K562 (cell line): ENCODE data around the gene KPTN. TPM values are rescaled to one million over a fixed set of nuclear protein-coding genes. Genes with fewer than 3 reads are reported as not detected.
A peak's percentile ranks its signal among the peaks of the same experiment; 100 is the strongest.

Experiments used
- ATF7 ChIP-seq: fragments of 450-650 bp; IDR thresholded peaks from 2 replicates; pipeline ENCODE4 v1.7.1; 2014; ENCODE audit warnings: mild to moderate bottlenecking, moderate library complexity
- CC2D1A ChIP-seq: fragments of 450-650 bp; IDR thresholded peaks from 2 replicates; pipeline ENCODE4 v1.6.1; 2017; ENCODE audit warnings: mild to moderate bottlenecking
- E2F4 ChIP-seq: sonication (generic); formaldehyde crosslinking; IDR thresholded peaks from 2 replicates; pipeline ENCODE4 v1.8.0; 2022; ENCODE audit warnings: mild to moderate bottlenecking, low read depth, missing genetic modification reagents
- ESRRB ChIP-seq: fragments of 250-450 bp; sonication (Bioruptor Pico); IDR thresholded peaks from 2 replicates; pipeline ENCODE4 v1.5.0; 2020; ENCODE audit warnings: mild to moderate bottlenecking, moderate library complexity, borderline replicate concordance
- HCFC1 ChIP-seq: IDR thresholded peaks from 2 replicates; pipeline ENCODE4 v1.6.1; 2012; ENCODE audit warnings: low read depth, low read length, improper control_type of control experiment
- ILK ChIP-seq: fragments of 450-650 bp; IDR thresholded peaks from 2 replicates; pipeline ENCODE4 v1.6.1; 2016; ENCODE audit warnings: missing genetic modification characterization, low read depth, mild to moderate bottlenecking, missing compliant biosample characterization, moderate library complexity, borderline replicate concordance
- KLF13 ChIP-seq: fragments of 450-650 bp; IDR thresholded peaks from 2 replicates; pipeline ENCODE4 v1.6.1; 2016; ENCODE audit warnings: missing genetic modification characterization, low read depth, mild to moderate bottlenecking, missing compliant biosample characterization, moderate library complexity, borderline replicate concordance
- MLLT1 ChIP-seq, 2 experiments: fragments of 450-650 bp; IDR thresholded peaks; 2 replicates each; pipeline ENCODE4 v1.6.1; 2016
- MYBL2 ChIP-seq, 2 experiments: fragments of 450-650 bp in 1 of 2; sonication (generic) in 1 of 2; formaldehyde crosslinking in 1 of 2; IDR thresholded peaks; 2 replicates each; pipeline versions ENCODE4 v1.6.1 to v1.8.1; 2017 to 2022; ENCODE audit warnings: borderline replicate concordance in 1 of 2, inconsistent platforms in 1 of 2, low read depth in 1 of 2, mild to moderate bottlenecking in 1 of 2, missing genetic modification reagents in 1 of 2, moderate library complexity in 1 of 2
- NR3C1 ChIP-seq: sonication (generic); formaldehyde crosslinking; IDR thresholded peaks from 2 replicates; pipeline ENCODE4 v1.8.1; 2022; ENCODE audit warnings: missing genetic modification reagents
- PATZ1 ChIP-seq: fragments of 250-450 bp; sonication (Bioruptor Pico); IDR thresholded peaks from 2 replicates; pipeline ENCODE4 v1.5.0; 2020; ENCODE audit warnings: mild to moderate bottlenecking, borderline replicate concordance
- PTTG1 ChIP-seq: fragments of 450-650 bp; IDR thresholded peaks from 2 replicates; pipeline ENCODE4 v1.6.1; 2016; ENCODE audit warnings: low read depth, mild to moderate bottlenecking, missing genetic modification characterization, missing compliant biosample characterization
- RBM15 ChIP-seq: fragments of 200-400 bp; formaldehyde crosslinking; IDR thresholded peaks from 2 replicates; pipeline ENCODE4 v1.6.1; 2018; ENCODE audit warnings: mild to moderate bottlenecking, low read length, moderate library complexity; ENCODE audit not compliant: insufficient read depth
- RHOXF2B ChIP-seq: fragments of 250-450 bp; sonication (Bioruptor Pico); conservative IDR thresholded peaks from 2 replicates; pipeline ENCODE4 v1.5.1; 2021
- SMARCE1 ChIP-seq: fragments of 450-650 bp; IDR thresholded peaks from 2 replicates; pipeline ENCODE4 v1.7.1; 2016; ENCODE audit warnings: mild to moderate bottlenecking
- TARDBP ChIP-seq: fragments of 450-650 bp; IDR thresholded peaks from 2 replicates; pipeline ENCODE4 v1.6.1; 2016
- TEAD4 ChIP-seq, 2 experiments: sonication (generic) in 1 of 2; formaldehyde crosslinking in 1 of 2; IDR thresholded peaks; 2 replicates each; pipeline versions ENCODE4 v1.6.1 to v1.8.0; 2012 to 2022; ENCODE audit warnings: borderline replicate concordance in 1 of 2, inconsistent platforms in 1 of 2, low read length in 1 of 2, mild to moderate bottlenecking in 1 of 2, missing genetic modification reagents in 1 of 2
- XRCC5 ChIP-seq: fragments of 200-400 bp; formaldehyde crosslinking; IDR thresholded peaks from 2 replicates; pipeline ENCODE4 v1.6.1; 2017; ENCODE audit warnings: low read depth, mild to moderate bottlenecking, low read length
- ZC3H4 ChIP-seq: sonication (generic); formaldehyde crosslinking; IDR thresholded peaks from 2 replicates; pipeline ENCODE4 v1.9.0; 2021; ENCODE audit warnings: missing genetic modification reagents, borderline replicate concordance
- ZNF146 ChIP-seq: IDR thresholded peaks from one replicate; pipeline ENCODE4 v1.6.1; 2018; ENCODE audit warnings: missing compliant biosample characterization; ENCODE audit not compliant: unreplicated experiment
- ZNF175 ChIP-seq: fragments of 200-800 bp; sonication (Bioruptor generic); IDR thresholded peaks from 2 replicates; pipeline ENCODE4 v1.6.1; 2016; ENCODE audit warnings: low read depth, mild to moderate bottlenecking, missing genetic modification characterization, missing compliant biosample characterization
- ZNF511 ChIP-seq: sonication (generic); formaldehyde crosslinking; IDR thresholded peaks from 2 replicates; pipeline ENCODE4 v1.8.0; 2022; ENCODE audit warnings: mild to moderate bottlenecking, missing genetic modification reagents
- ZNF644 ChIP-seq: fragments of 200-800 bp; sonication (Bioruptor generic); IDR thresholded peaks from 2 replicates; pipeline ENCODE4 v1.6.1; 2016; ENCODE audit warnings: low read depth, missing genetic modification characterization, missing compliant biosample characterization
- polyA plus RNA-seq, 8 experiments: library from polyadenylated mRNA; depleted of rRNA in 4 of 8; stranded (reverse) in 5 of 8; unstranded in 3 of 8; fragments of >200 nt; fragmentation: Nextera tagmentation in 2 of 8; fragmentation: Illumina TruSeq in 1 of 8; extraction: Ambion mirVana in 2 of 8; extraction: Trizol in 1 of 8; gene quantifications; 2 replicates each; pipeline versions ENCODE4 v1.2.1 to v1.2.3, GENCODE V29; 2011 to 2014; ENCODE audit warnings: inconsistent platforms in 1 of 8, missing spikeins in 1 of 8
- total RNA-seq, 7 experiments: library from RNA; depleted of rRNA in 6 of 7; stranded (reverse); fragments of >200 nt in 6 of 7; fragmentation: Illumina TruSeq in 2 of 7; extraction: Trizol in 2 of 7; gene quantifications; 2 replicates each; pipeline versions ENCODE4 v1.2.1 to v1.2.3, GENCODE V29; 2011 to 2021; ENCODE audit warnings: low replicate concordance in 1 of 7

KPTN gene
- total and polyA plus RNA-seq, 9 of the 15 experiments (the other 6 are each of a cell fraction or from before 2014, with no cell fraction given): 0.56 to 18.2 (median 8.5) TPM

GRCh38 chr19:47471733-47472457, 12.1 kb downstream of the KPTN start, which contains the start of gene SLC8A2 (continued):
- peak; percentile 84 for TF ChIP-seq KLF13 (tag)
- peak; percentile 71 for TF ChIP-seq SMARCE1
- no peak for TF ChIP-seq ZNF146
- TF ChIP-seq TARDBP: no peak
- TF ChIP-seq ESRRB: no peak
- no peak for TF ChIP-seq MLLT1 (IDR thresholded peaks at IDR 0.05)
- no peak for TF ChIP-seq HCFC1
- TF ChIP-seq ZNF175: no peak
- TF ChIP-seq ILK (tag): no peak
- TF ChIP-seq NR3C1 (CRISPR knock-in tag): 0 out of 2 replicates have a peak, but pooled peaks have one; percentile 28
- no peak for TF ChIP-seq ZNF644 (tag)
- no peak for TF ChIP-seq ATF7
- TF ChIP-seq ZC3H4: no peak
- TF ChIP-seq PATZ1 (CRISPR knock-in tag): no peak
- no peak for TF ChIP-seq PTTG1
- no peak for TF ChIP-seq XRCC5
- TF ChIP-seq ZNF511 (CRISPR knock-in tag): peak; percentile 96
- TF ChIP-seq MYBL2 (IDR thresholded peaks at IDR 0.05; ENCODE audit: low read depth): no peak
- no peak for TF ChIP-seq MYBL2 (CRISPR knock-in tag; IDR thresholded peaks at IDR 0.05; ENCODE audit: borderline replicate concordance)
- no peak for TF ChIP-seq CC2D1A
- TF ChIP-seq E2F4: no peak
- TF ChIP-seq RBM15: no peak
- TF ChIP-seq TEAD4 (IDR thresholded peaks at IDR 0.05; ENCODE audit: low read length): no peak
- TF ChIP-seq TEAD4 (CRISPR knock-in tag; IDR thresholded peaks at IDR 0.05; ENCODE audit: borderline replicate concordance): no peak
- no peak for TF ChIP-seq RHOXF2B (CRISPR knock-in tag)
